OCI-LY7 (cell line): ENCODE results near the gene CT45A10.
"Not testable (repeated sequence)": the region's sequence is repeated elsewhere in the genome, so short reads cannot be mapped to it uniquely, and the experiment has no call there.

Experiments used
- EZH2phosphoT487 ChIP-seq: fragments of 200-600 bp; sonication (generic); IDR thresholded peaks from 2 replicates; pipeline ENCODE4 v1.6.1; 2018; ENCODE audit warnings: low read depth, borderline replicate concordance, mild to moderate bottlenecking, mixed run types, antibody characterized with exemption, low read length, moderate library complexity, mixed read lengths
- TF ChIP-seq, protein P1 (sequence below): fragments of 200-600 bp; sonication (generic); conservative IDR thresholded peaks from 2 replicates; pipeline ENCODE4 v1.5.1; 2014; ENCODE audit warnings: mild to moderate bottlenecking, antibody characterized with exemption, low read length, moderate library complexity, mixed read lengths

DNA sequence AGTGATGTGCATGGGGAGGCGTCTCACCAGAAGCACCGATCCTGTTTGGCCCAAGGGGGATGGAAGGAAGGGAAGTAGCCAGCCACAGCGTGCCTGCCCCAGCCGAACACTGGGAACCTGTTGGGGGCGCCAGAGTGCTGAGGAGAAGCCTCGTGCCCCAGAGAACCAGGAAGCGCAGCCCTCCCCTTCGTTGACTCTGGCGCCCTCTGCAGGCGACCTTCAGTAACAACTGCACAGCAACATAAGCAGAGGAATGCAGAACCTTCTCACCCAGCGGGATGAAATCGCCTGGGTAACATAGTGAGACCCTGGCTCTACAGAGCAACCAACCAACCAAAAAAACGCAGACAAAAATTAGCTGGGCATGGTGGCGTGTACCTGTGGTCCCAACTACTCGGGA, 4.3 kb downstream of the CT45A10 start:
- TF ChIP-seq, protein P1, sequence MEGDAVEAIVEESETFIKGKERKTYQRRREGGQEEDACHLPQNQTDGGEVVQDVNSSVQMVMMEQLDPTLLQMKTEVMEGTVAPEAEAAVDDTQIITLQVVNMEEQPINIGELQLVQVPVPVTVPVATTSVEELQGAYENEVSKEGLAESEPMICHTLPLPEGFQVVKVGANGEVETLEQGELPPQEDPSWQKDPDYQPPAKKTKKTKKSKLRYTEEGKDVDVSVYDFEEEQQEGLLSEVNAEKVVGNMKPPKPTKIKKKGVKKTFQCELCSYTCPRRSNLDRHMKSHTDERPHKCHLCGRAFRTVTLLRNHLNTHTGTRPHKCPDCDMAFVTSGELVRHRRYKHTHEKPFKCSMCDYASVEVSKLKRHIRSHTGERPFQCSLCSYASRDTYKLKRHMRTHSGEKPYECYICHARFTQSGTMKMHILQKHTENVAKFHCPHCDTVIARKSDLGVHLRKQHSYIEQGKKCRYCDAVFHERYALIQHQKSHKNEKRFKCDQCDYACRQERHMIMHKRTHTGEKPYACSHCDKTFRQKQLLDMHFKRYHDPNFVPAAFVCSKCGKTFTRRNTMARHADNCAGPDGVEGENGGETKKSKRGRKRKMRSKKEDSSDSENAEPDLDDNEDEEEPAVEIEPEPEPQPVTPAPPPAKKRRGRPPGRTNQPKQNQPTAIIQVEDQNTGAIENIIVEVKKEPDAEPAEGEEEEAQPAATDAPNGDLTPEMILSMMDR = peak; percentile 57
- not testable (repeated sequence) for TF ChIP-seq EZH2phosphoT487
